ENCODE results near the gene LRMDA. TPM values are rescaled to one million over a fixed set of nuclear protein-coding genes. Genes with fewer than 3 reads are reported as not detected.

Gene LRMDA
- total RNA-seq, 1 donor from 2014 or later = 5.2 TPM

- H3K27ac ChIP-seq = no peak overlapping the region
- H3K9ac ChIP-seq = no peak overlapping the region
- no peaks in the 10 kb centered on the region for H3K36me3 Mint-ChIP-seq
- no peaks in the 10 kb centered on the region for H3K79me2 ChIP-seq (ENCODE audit: low read depth)
- no peaks in the 10 kb centered on the region for H3K9me3 ChIP-seq (ENCODE audit: low read depth)
- no peak overlapping the region for H3K27ac Mint-ChIP-seq
- H2AFZ ChIP-seq (replicated peaks) = no peak overlapping the region
- no peak for DNase-seq (ENCODE audit: low spot score)
- no peak overlapping the region for H3K4me3 Mint-ChIP-seq
- H4K20me1 ChIP-seq (ENCODE audit: low read depth) = no peaks in the 10 kb centered on the region
- H3F3A ChIP-seq (ENCODE audit: low read depth) = no peaks in the 10 kb centered on the region
- H3K4me2 ChIP-seq = no peak overlapping the region
- H3K4me1 ChIP-seq = no peaks in the 10 kb centered on the region
- H3K9me3 Mint-ChIP-seq = peaks cover 11% of the 10 kb centered on the region
- no peaks in the 10 kb centered on the region for H3K27me3 ChIP-seq
- no peaks in the 10 kb centered on the region for H3K4me1 Mint-ChIP-seq
- no peaks in the 10 kb centered on the region for H3K36me3 ChIP-seq
- TF ChIP-seq EZH2phosphoT487 (IDR thresholded peaks at IDR 0.05) = no peak
- TF ChIP-seq, protein P1, sequence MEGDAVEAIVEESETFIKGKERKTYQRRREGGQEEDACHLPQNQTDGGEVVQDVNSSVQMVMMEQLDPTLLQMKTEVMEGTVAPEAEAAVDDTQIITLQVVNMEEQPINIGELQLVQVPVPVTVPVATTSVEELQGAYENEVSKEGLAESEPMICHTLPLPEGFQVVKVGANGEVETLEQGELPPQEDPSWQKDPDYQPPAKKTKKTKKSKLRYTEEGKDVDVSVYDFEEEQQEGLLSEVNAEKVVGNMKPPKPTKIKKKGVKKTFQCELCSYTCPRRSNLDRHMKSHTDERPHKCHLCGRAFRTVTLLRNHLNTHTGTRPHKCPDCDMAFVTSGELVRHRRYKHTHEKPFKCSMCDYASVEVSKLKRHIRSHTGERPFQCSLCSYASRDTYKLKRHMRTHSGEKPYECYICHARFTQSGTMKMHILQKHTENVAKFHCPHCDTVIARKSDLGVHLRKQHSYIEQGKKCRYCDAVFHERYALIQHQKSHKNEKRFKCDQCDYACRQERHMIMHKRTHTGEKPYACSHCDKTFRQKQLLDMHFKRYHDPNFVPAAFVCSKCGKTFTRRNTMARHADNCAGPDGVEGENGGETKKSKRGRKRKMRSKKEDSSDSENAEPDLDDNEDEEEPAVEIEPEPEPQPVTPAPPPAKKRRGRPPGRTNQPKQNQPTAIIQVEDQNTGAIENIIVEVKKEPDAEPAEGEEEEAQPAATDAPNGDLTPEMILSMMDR (IDR thresholded peaks at IDR 0.05) = no peak
- TF ChIP-seq EZH2 (IDR thresholded peaks at IDR 0.05) = no peak
- H3K27me3 Mint-ChIP-seq (ENCODE audit: insufficient read depth, low read depth) = peaks cover 2% of the 10 kb centered on the region
- H3K4me3 ChIP-seq = no peak overlapping the region
Observed at GRCh38 chr10:75483188-75483587, 51.8 kb downstream of the LRMDA start.

DNA sequence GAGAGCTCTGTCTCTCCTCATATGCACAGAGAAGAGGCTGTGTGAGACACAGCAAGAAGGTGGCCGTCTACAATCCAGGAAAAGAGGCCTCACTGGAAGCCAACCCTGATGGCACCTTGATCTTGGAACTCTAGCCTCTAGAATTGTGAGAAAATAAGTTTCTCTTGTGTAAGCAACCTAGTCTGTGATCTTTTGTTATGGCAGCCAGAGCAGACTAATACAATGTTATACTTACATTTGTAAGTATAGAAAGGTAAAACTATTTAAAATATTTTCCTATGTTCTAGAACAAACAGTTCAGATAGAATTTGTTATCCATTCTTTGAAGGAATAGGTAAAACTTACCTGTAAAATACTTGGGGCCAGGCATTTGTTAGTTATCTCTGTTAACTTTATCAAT is 53.3 kb downstream of the LRMDA start:
- H2AFZ ChIP-seq (replicated peaks) = no peak overlapping the region
- TF ChIP-seq, protein P1 (IDR thresholded peaks at IDR 0.05) = no peak
- no peak for TF ChIP-seq EZH2 (IDR thresholded peaks at IDR 0.05)
- no peak for TF ChIP-seq EZH2phosphoT487 (IDR thresholded peaks at IDR 0.05)
- H3K9me3 ChIP-seq (ENCODE audit: low read depth) = no peaks in the 10 kb centered on the region

GRCh38 chr10:75486591-75486990 is 55.2 kb downstream of the LRMDA start:
- Mint-ChIP-seq H3K9me3 (peaks cover 11% of the 10 kb centered on the region), H3K4me1 (peaks cover under 1% of the 10 kb centered on the region), H3K4me3 (no peak overlapping the region), H3K27ac (peak overlapping the region; percentile 27), H3K27me3 (ENCODE audit: insufficient read depth, low read depth) (peaks cover 2% of the 10 kb centered on the region), H3K36me3 (no peaks in the 10 kb centered on the region)
- no peaks in the 10 kb centered on the region for H3K9me3 ChIP-seq (ENCODE audit: low read depth)
- H3K9ac ChIP-seq = no peak overlapping the region
- H3K4me1 ChIP-seq = no peaks in the 10 kb centered on the region
- H3K27ac ChIP-seq = no peak overlapping the region
- H3K36me3 ChIP-seq = no peaks in the 10 kb centered on the region
- H3K4me3 ChIP-seq = no peak overlapping the region
- no peaks in the 10 kb centered on the region for H3F3A ChIP-seq (ENCODE audit: low read depth)
- H2AFZ ChIP-seq (replicated peaks) = no peak overlapping the region
- H3K4me2 ChIP-seq = no peak overlapping the region
- DNase-seq (ENCODE audit: low spot score) = no peak
- no peaks in the 10 kb centered on the region for H3K27me3 ChIP-seq
- no peaks in the 10 kb centered on the region for H3K79me2 ChIP-seq (ENCODE audit: low read depth)
- H4K20me1 ChIP-seq (ENCODE audit: low read depth) = no peaks in the 10 kb centered on the region
- no peak for TF ChIP-seq EZH2 (IDR thresholded peaks at IDR 0.05)
- no peak for TF ChIP-seq EZH2phosphoT487 (IDR thresholded peaks at IDR 0.05)
- TF ChIP-seq, protein P1 (IDR thresholded peaks at IDR 0.05) = no peak

More for the DNA sequence above, 53.3 kb downstream of the LRMDA start:
- Histone ChIP-seq H3F3A (ENCODE audit: low read depth) (no peaks in the 10 kb centered on the region), H3K4me1 (no peaks in the 10 kb centered on the region), H3K4me3 (no peak overlapping the region), H4K20me1 (ENCODE audit: low read depth) (no peaks in the 10 kb centered on the region), H3K79me2 (ENCODE audit: low read depth) (no peaks in the 10 kb centered on the region), H3K9ac (no peak overlapping the region), H3K4me2 (no peak overlapping the region), H3K27me3 (no peaks in the 10 kb centered on the region), H3K27ac (no peak overlapping the region), H3K36me3 (no peaks in the 10 kb centered on the region)
- Mint-ChIP-seq H3K4me1 (no peaks in the 10 kb centered on the region), H3K27me3 (ENCODE audit: insufficient read depth, low read depth) (peaks cover 2% of the 10 kb centered on the region), H3K4me3 (no peak overlapping the region), H3K36me3 (no peaks in the 10 kb centered on the region), H3K27ac (no peak overlapping the region), H3K9me3 (peaks cover 11% of the 10 kb centered on the region)
- DNase-seq (ENCODE audit: low spot score) = no peak

Measured in neural progenitor cell (in vitro differentiated cells).